ENCODE measurements around the gene AMTN.
"Not testable (repeated sequence)": the region's sequence is repeated elsewhere in the genome, so short reads cannot be mapped to it uniquely, and the experiment has no call there.

AMTN gene, protein sequence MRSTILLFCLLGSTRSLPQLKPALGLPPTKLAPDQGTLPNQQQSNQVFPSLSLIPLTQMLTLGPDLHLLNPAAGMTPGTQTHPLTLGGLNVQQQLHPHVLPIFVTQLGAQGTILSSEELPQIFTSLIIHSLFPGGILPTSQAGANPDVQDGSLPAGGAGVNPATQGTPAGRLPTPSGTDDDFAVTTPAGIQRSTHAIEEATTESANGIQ

DNA sequence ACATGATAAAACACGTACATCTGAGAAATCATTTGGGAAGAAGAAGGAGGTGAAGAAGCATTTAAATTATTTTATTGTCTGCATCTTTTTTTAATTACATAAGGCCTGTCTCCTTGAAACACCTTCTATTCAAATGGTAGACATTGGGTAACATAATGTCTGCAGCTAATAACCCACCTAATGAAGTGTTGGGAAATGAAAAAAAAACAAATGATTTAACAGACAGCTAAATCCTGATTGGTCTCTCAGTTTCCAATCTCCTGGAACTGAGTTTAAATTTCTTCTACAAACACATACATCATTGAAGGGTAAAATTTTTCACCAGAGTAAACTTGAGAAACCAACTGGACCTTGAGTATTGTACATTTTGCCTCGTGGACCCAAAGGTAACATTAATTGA, at the start of gene AMTN:
Gene AMTN (plus strand): TSS at position 301 of the 400 bp plus-strand sequence. CDS start 209 bp downstream, outside the sequence.
- DNase-seq = no peak

DNA sequence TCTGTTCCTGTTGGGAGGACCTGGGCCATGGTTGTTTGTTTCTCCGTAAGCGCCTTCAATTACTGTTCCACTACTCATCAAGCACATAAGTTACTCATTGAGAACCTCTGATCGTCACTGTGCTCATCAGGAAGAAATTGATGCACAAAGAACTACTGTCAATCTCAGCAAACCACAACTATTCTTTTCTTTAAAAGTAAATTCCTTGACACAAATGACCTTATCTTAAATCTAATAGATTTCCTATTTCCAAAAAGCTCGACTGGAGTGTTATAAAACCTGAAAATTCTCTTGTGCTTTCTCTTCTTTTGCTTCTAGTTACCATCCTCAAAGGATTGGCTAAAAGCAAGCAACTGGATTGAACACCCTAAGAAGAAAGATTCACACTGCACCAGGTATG, 46.5 kb upstream of the AMTN start, which contains the start of gene MUC7:
Gene MUC7 (plus strand): TSS at position 301 of the 400 bp plus-strand sequence. CDS start 1,825 bp downstream, outside the sequence.
- DNase-seq = no peak

DNA sequence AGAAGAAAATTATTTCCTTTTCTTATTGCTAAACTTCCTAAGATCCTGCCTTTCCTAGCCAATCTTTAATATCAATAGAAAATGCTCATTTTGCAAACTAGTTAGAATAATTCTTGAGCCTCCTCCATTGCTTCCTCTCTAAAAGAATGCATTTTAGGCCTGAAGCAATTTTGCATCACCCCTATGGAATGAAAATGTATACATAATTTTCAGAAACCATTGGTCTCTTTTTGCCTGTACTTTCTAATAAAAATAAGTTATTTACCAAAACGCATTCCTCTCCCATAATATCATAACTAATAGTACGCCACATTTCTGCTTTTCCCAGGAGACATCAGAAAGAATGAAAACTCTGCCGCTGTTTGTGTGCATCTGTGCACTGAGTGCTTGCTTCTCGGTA, 44.7 kb upstream of the AMTN start:
- DNase-seq = no peak

- no peak for DNase-seq
Measured at GRCh38 chr4:70488748-70489147, 29.6 kb upstream of the AMTN start.

- no peak for DNase-seq
Measured at GRCh38 chr4:70496231-70496630, 22.1 kb upstream of the AMTN start.

GRCh38 chr4:70501838-70502237, 16.5 kb upstream of the AMTN start:
- DNase-seq = not testable (repeated sequence)

GRCh38 chr4:70504733-70505132, 13.6 kb upstream of the AMTN start:
- no peak for DNase-seq

DNA sequence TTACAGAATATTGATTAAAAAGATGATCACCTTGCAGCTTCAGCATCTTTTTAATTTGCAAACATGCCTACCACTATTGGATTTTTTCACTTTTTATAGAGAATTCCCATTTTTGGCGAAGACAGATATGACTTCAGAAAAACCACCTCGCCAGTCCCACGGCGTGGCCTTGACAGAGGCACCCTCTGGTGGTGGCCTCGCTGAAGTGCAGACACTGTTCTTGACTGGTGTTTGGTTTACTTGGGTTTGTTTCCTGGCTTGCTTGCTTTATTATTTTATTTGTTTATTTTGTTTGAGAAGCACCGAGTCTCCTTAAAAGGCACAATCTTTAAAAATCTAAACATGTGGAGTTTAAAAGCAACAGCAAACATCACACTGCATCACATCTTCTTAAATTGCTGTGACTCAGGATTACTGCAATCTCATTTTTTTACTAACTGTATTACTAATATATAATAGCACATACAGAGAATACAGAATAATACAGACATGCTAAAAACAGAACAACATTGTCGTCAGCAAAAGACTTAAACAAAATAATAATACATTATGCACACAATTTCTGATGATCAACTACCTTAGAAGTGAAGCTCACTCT, 13.1 kb upstream of the AMTN start:
- peak; percentile 81 for DNase-seq

GRCh38 chr4:70508801-70509200, 9.6 kb upstream of the AMTN start:
- no peak for DNase-seq

GRCh38 chr4:70511365-70511764, 7.0 kb upstream of the AMTN start:
- DNase-seq = no peak

GRCh38 chr4:70515367-70516250, 2.8 kb upstream of the AMTN start:
- no peak for DNase-seq

- DNase-seq = no peak
Measured at GRCh38 chr4:70518716-70519115, 347 bp downstream of the AMTN start.

DNA sequence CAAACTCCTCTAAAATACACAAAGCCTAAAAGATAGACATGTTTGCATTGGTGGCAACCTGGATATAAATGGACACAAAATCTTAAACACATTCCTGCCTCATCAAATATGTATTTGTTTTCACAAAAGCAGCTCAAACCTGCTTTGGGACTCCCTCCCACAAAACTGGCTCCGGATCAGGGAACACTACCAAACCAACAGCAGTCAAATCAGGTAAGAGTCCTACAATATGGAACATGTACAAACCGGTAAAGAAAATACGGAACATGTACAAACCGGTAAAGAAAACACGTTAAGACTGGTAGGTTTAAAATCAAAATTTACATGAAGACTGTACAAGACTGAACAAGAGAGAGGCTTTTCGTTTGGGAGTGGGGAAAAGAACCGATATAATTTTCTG, 4.3 kb downstream of the AMTN start:
- no peak for DNase-seq

GRCh38 chr4:70530997-70531396, 12.6 kb downstream of the AMTN start:
- DNase-seq = no peak

- no peak for DNase-seq
Measured at GRCh38 chr4:70531981-70532380, 13.6 kb downstream of the AMTN start.

- DNase-seq = no peak
Measured at GRCh38 chr4:70533211-70533610, 14.8 kb downstream of the AMTN start.

DNA sequence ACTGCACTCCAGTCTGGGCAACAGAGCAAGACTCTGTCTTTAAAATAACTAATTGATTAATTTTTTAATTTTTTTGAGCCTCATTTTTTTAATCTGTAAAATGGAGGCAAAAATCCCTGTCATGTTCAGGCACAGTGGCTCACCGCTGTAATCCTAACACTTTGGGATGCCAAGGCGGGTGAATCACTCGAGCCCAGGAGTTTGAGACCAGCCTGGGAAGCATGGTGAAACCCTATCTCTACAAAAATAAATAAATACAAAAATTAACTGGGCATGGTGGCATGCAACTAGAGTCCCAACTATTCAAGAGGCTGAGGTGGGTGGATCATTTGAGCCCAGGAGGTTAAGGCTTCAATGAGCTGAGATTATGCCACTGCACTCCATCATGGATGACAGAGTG, 15.4 kb downstream of the AMTN start:
- DNase-seq = no peak

DNA sequence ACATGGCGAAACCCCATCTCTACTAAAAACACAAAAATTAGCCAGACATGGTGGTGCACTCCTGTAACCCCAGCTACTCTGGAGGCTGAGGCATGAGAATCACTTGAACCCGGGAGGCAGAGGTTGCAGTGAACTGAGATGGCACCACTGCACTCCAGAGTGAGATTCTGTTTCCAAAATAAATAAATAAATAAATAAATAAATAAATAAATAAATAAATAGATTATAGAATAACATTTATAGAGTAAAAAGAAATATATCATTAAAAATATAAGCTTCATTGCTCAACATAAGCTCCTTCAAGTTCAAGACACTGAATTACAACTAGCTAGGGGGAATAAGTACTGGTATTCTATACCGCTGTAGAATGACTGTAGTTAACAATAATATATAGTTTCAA, 16.5 kb downstream of the AMTN start:
- not testable (repeated sequence) for DNase-seq

- no peak for DNase-seq
Measured at GRCh38 chr4:70538869-70539268, 20.5 kb downstream of the AMTN start.

GRCh38 chr4:70544279-70544868, 26.0 kb downstream of the AMTN start:
- no peak for DNase-seq

GRCh38 chr4:70556856-70557255, 38.5 kb downstream of the AMTN start:
- no peak for DNase-seq

GRCh38 chr4:70559211-70559830, 41.0 kb downstream of the AMTN start:
- DNase-seq = no peak

GRCh38 chr4:70559924-70560323, 41.6 kb downstream of the AMTN start:
- no peak for DNase-seq

Measured in activated effector memory CD4-positive, alpha-beta T cell treated with anti-CD3 and anti-CD28 coated beads, Interleukin-2, amount 50 U/mL, for 16 hours (primary cell).